Measurements from ENCODE around the gene ZBTB44.
"Not testable (repeated sequence)": the region's sequence is repeated elsewhere in the genome, so short reads cannot be mapped to it uniquely, and the experiment has no call there.

Gene ZBTB44

GRCh38 chr11:130246738-130247137 is 68.0 kb downstream of the ZBTB44 start:
- no peak for DNase-seq

- no peak for DNase-seq
Observed at GRCh38 chr11:130246270-130246669, 68.4 kb downstream of the ZBTB44 start.

GRCh38 chr11:130245375-130245774 is 69.3 kb downstream of the ZBTB44 start:
- not testable (repeated sequence) for DNase-seq

GRCh38 chr11:130244848-130245247 is 69.9 kb downstream of the ZBTB44 start:
- DNase-seq: no peak

- DNase-seq: no peak
Observed at GRCh38 chr11:130243816-130244215, 70.9 kb downstream of the ZBTB44 start.

GRCh38 chr11:130241713-130242112 is 73.0 kb downstream of the ZBTB44 start:
- no peak for DNase-seq

GRCh38 chr11:130237282-130238006 is 77.3 kb downstream of the ZBTB44 start:
- DNase-seq: no peak

- DNase-seq: no peak
Observed at GRCh38 chr11:130234315-130234714, 80.4 kb downstream of the ZBTB44 start.

GRCh38 chr11:130233888-130234287 is 80.8 kb downstream of the ZBTB44 start:
- DNase-seq: not testable (repeated sequence)

- not testable (repeated sequence) for DNase-seq
Observed at GRCh38 chr11:130233486-130233885, 81.2 kb downstream of the ZBTB44 start.

- no peak for DNase-seq
Observed at GRCh38 chr11:130227373-130227772, 87.3 kb downstream of the ZBTB44 start.

GRCh38 chr11:130223291-130223971 is 91.3 kb downstream of the ZBTB44 start:
- DNase-seq: no peak

- no peak for DNase-seq
Observed at GRCh38 chr11:130220311-130221035, 94.2 kb downstream of the ZBTB44 start.

- no peak for DNase-seq
Observed at GRCh38 chr11:130219148-130219547, 95.6 kb downstream of the ZBTB44 start.

- DNase-seq: no peak
Observed at GRCh38 chr11:130218501-130219070, 96.1 kb downstream of the ZBTB44 start.

GRCh38 chr11:130217133-130218031 is 97.3 kb downstream of the ZBTB44 start:
- DNase-seq: no peak

- no peak for DNase-seq
Observed at GRCh38 chr11:130216591-130217132, 98.1 kb downstream of the ZBTB44 start.

GRCh38 chr11:130216221-130216550 is 98.5 kb downstream of the ZBTB44 start:
- DNase-seq: no peak

- no peak for DNase-seq
Observed at GRCh38 chr11:130215531-130216220, 99.0 kb downstream of the ZBTB44 start.

GRCh38 chr11:130214861-130215530 is 99.7 kb downstream of the ZBTB44 start:
- no peak for DNase-seq

GRCh38 chr11:130213979-130214281 is 100.8 kb downstream of the ZBTB44 start:
- DNase-seq: no peak

Data from activated naive CD4-positive, alpha-beta T cell treated with Interleukin-2 at 50 U/mL for 16 hours (primary cell).